ENCODE results near the gene EP400.

EP400 gene

DNA sequence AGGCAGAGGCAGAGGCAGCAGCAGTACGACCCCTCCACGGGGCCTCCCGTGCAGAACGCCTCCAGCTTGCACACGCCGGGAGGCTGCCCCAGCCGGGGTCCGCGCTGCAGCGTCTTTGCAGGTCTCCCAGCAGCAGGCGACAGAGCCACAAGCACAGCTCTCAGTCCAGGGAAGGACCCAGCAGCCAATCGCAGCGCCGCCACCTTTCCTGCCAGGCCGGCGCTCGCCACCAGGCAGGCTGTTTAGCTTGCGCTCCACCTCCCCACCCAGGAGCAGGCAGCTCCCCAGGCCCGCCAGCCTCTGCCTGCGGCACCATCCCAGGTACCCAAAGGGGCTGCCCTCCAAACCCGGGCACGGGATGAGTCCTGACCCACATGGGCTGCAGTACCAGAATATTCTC, 169.1 kb downstream of the EP400 start:
- no peak overlapping the region for H3K4me3 ChIP-seq (ENCODE audit: low read depth in 1 of 5, low read length in 5 of 5)
- H3K27me3 ChIP-seq (ENCODE audit: control insufficient read depth in 5 of 5, insufficient read depth in 4 of 5, low read length in 5 of 5), result no peaks in the 10 kb centered on the region
- H3K9ac ChIP-seq (ENCODE audit: low read length in 5 of 5), result no peak overlapping the region
- H3K9me3 ChIP-seq (ENCODE audit: control insufficient read depth in 5 of 5, low read length in 5 of 5), result no peaks in the 10 kb centered on the region
- no peak overlapping the region for H3K27ac ChIP-seq (ENCODE audit: low read depth, low read length)
- peaks cover 8 to 88% (median 66%) of the 10 kb centered on the region in 5 donors for H3K36me3 ChIP-seq (ENCODE audit: control insufficient read depth in 5 of 5, insufficient read depth in 5 of 5, low read length in 5 of 5)
- H3K4me1 ChIP-seq (ENCODE audit: control insufficient read depth in 5 of 5, insufficient read depth in 5 of 5, low read length in 5 of 5), result no peaks in the 10 kb centered on the region

DNA sequence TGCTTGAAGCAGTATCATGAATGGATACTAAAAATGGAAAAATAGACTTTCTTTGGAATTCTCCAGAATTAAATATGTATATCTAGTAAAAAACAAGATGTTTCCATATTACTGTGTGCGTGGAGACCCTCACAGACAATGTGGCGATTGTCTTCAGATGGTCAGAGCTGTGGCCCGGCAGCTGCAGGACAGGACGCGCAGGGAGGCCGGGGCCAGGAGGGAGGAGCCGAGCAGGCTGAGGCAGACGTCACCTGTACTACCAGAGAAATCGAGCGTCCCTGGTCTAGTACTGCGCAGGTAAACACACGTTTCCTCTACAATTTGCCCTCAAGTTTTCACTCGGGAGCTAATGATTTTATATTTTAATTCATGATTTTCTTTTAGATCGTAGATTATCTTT, 171.5 kb downstream of the EP400 start:
- Histone ChIP-seq H3K4me3 (ENCODE audit: low read depth in 1 of 5, low read length in 5 of 5) (no peak overlapping the region), H3K27ac (ENCODE audit: low read depth, low read length) (no peak overlapping the region), H3K9me3 (ENCODE audit: control insufficient read depth in 5 of 5, low read length in 5 of 5) (no peaks in the 10 kb centered on the region), H3K4me1 (ENCODE audit: control insufficient read depth in 5 of 5, insufficient read depth in 5 of 5, low read length in 5 of 5) (no peaks in the 10 kb centered on the region), H3K9ac (ENCODE audit: low read length in 5 of 5) (no peak overlapping the region), H3K36me3 (ENCODE audit: control insufficient read depth in 5 of 5, insufficient read depth in 5 of 5, low read length in 5 of 5) (peaks cover 8 to 87% (median 70%) of the 10 kb centered on the region in 5 donors), H3K27me3 (ENCODE audit: control insufficient read depth in 5 of 5, insufficient read depth in 4 of 5, low read length in 5 of 5) (no peaks in the 10 kb centered on the region)

DNA sequence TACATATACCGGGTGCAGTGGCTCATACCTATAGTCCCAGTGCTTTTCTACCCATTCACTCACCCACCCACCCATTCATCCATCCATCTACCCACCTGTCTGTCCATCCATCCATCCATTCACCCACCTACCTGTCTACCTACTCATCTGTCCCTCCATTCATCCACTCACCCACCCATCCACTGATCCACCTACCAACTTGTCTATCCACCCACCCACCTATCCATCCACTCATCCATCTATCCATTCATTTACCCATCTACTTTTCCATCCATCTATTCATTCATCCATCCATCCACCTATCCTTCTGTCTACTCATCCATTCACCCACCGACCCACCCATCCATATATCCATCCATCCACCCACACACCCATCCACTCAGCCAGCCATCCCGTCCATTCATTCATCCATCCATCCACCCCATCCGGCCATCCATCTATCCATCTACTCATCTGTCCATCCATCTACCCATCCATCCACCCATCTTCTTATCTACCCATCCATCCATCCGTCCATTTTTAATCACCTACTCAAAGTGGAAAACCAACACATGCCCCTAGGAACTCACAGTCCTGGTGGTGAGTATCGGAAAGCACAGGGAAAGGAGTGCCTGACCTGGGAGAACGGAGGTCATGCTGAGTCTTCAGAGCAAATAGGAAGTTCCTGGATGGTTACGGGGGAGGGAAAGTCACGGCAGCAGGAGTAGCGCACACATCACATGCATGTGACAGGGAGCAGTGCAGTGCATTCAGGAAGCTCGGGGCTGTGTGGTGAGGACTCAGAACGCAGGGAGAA, 174.4 kb downstream of the EP400 start:
- peaks cover 8 to 83% (median 66%) of the 10 kb centered on the region in 5 donors for H3K36me3 ChIP-seq (ENCODE audit: control insufficient read depth in 5 of 5, insufficient read depth in 5 of 5, low read length in 5 of 5)
- H3K27me3 ChIP-seq (ENCODE audit: control insufficient read depth in 5 of 5, insufficient read depth in 4 of 5, low read length in 5 of 5), result no peaks in the 10 kb centered on the region
- peaks cover 0 to 2% (median 0%) of the 10 kb centered on the region in 5 donors for H3K9me3 ChIP-seq (ENCODE audit: control insufficient read depth in 5 of 5, low read length in 5 of 5)
- no peak overlapping the region for H3K4me3 ChIP-seq (ENCODE audit: low read depth in 1 of 5, low read length in 5 of 5)
- no peak overlapping the region for H3K27ac ChIP-seq (ENCODE audit: low read depth, low read length)
- H3K9ac ChIP-seq (ENCODE audit: low read length in 5 of 5), result no peak overlapping the region
- H3K4me1 ChIP-seq (ENCODE audit: control insufficient read depth in 5 of 5, insufficient read depth in 5 of 5, low read length in 5 of 5), result no peaks in the 10 kb centered on the region

DNA sequence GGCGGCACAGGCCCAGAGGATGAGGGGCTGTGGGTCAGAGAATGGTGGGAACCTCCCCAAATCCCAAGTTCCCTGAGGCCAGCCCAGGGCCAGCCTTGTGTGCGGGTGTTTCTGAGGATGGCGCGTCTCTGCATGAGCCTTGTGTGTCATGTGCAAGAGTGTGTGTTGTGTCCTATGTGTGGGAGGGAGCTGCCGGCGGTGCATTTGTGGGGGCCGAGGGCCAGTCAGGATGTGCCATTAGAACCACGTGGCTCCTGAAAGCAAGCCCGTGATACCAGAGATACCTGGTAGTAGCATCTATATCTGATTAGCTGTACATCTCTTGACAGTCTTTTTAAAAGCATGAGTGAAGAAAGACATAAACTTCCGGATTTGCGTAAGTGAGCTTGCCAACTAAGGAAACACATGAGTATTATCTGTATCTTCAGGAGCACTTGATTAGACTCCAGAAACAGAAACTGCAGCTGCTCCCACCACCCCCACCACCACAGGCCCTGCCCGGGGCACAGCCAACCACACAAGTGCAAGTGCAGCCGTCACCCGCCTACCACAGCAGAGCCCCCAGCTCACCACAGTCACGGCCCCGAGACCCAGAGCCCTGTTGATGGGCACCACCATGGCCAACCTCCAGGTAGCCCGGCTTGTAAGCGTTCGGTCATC, 175.2 kb downstream of the EP400 start:
- H3K36me3 ChIP-seq (ENCODE audit: control insufficient read depth in 5 of 5, insufficient read depth in 5 of 5, low read length in 5 of 5), result peaks cover 8 to 84% (median 66%) of the 10 kb centered on the region in 5 donors

DNA sequence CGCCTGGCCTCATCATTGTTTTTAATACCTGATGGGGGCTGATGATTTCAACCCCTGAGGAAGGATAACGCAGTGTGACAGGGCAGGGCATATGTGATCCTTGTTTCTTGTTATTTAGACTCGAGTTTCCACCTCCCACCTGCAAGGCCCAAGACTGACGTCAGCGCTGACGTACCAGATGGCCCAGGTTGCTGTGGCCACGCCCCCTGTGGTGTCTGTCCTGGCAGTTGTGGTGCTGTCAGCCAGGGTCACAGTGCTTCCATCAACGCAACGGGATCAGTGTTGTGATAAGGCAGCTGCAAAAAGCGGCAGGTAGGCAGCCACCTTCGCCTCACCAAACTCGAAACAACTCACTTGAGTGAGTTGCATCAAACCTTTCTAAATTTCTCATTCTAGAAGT, 176.0 kb downstream of the EP400 start:
- Histone ChIP-seq H3K27me3 (ENCODE audit: control insufficient read depth in 5 of 5, insufficient read depth in 4 of 5, low read length in 5 of 5) (no peaks in the 10 kb centered on the region), H3K9me3 (ENCODE audit: control insufficient read depth in 5 of 5, low read length in 5 of 5) (peaks cover 0 to 2% (median 0%) of the 10 kb centered on the region in 5 donors), H3K36me3 (ENCODE audit: control insufficient read depth in 5 of 5, insufficient read depth in 5 of 5, low read length in 5 of 5) (peaks cover 8 to 83% (median 64%) of the 10 kb centered on the region in 5 donors), H3K9ac (ENCODE audit: low read length in 5 of 5) (no peak overlapping the region), H3K4me3 (ENCODE audit: low read depth in 1 of 5, low read length in 5 of 5) (no peak overlapping the region), H3K4me1 (ENCODE audit: control insufficient read depth in 5 of 5, insufficient read depth in 5 of 5, low read length in 5 of 5) (no peaks in the 10 kb centered on the region), H3K27ac (ENCODE audit: low read depth, low read length) (no peak overlapping the region)

More for the DNA sequence above, 175.2 kb downstream of the EP400 start:
- H3K9ac ChIP-seq (ENCODE audit: low read length in 5 of 5), result no peak overlapping the region
- H3K4me1 ChIP-seq (ENCODE audit: control insufficient read depth in 5 of 5, insufficient read depth in 5 of 5, low read length in 5 of 5), result no peaks in the 10 kb centered on the region
- no peak overlapping the region for H3K27ac ChIP-seq (ENCODE audit: low read depth, low read length)
- peaks cover 0 to 2% (median 0%) of the 10 kb centered on the region in 5 donors for H3K9me3 ChIP-seq (ENCODE audit: control insufficient read depth in 5 of 5, low read length in 5 of 5)
- H3K27me3 ChIP-seq (ENCODE audit: control insufficient read depth in 5 of 5, insufficient read depth in 4 of 5, low read length in 5 of 5), result no peaks in the 10 kb centered on the region
- no peak overlapping the region for H3K4me3 ChIP-seq (ENCODE audit: low read depth in 1 of 5, low read length in 5 of 5)

DNA sequence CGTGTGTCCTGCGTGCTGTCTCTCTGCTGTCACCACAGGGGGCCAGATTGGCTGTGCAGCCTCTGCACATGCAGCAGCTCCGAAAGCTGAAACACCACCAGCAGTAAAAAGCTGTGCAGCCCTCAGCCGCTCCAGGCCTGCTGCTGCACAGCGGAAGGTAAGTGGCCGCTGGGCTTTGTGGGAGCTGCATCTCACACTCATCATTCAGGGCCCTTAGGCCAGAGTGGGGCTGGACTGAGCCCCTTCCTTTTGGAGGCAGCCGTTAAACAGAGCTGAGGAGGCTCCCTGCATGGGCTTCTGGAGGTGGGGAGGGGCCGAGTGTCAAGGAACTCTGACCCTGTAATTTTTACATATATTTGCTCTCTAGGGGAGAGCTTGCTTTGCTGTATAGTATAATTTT, 177.3 kb downstream of the EP400 start:
- Histone ChIP-seq H3K4me3 (ENCODE audit: low read depth in 1 of 5, low read length in 5 of 5) (no peak overlapping the region), H3K27ac (ENCODE audit: low read depth, low read length) (no peak overlapping the region), H3K9me3 (ENCODE audit: control insufficient read depth in 5 of 5, low read length in 5 of 5) (peaks cover 0 to 2% (median 0%) of the 10 kb centered on the region in 5 donors), H3K36me3 (ENCODE audit: control insufficient read depth in 5 of 5, insufficient read depth in 5 of 5, low read length in 5 of 5) (peaks cover 5 to 71% (median 50%) of the 10 kb centered on the region in 5 donors), H3K27me3 (ENCODE audit: control insufficient read depth in 5 of 5, insufficient read depth in 4 of 5, low read length in 5 of 5) (no peaks in the 10 kb centered on the region), H3K4me1 (ENCODE audit: control insufficient read depth in 5 of 5, insufficient read depth in 5 of 5, low read length in 5 of 5) (no peaks in the 10 kb centered on the region), H3K9ac (ENCODE audit: low read length in 5 of 5) (no peak overlapping the region)

DNA sequence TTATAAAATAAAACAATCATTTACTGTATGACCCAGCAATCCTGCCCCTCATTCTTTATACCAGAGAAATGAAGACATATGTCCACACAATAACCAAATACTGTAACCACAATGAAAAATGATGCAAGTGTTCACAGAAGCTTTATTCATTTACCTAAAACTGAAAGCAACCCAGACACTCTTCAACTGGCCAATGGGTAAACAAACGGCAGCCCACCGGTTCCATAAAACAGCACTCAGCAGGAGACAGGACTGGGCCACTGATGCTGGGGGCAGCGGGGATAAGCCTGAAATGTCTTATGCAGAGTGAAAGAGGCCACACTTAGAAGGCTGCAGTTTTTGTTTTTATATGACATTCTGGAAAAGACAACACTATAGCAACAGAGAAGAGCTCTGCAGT, 179.3 kb downstream of the EP400 start:
- Histone ChIP-seq H3K9me3 (ENCODE audit: control insufficient read depth in 5 of 5, low read length in 5 of 5) (peaks cover 0 to 2% (median 0%) of the 10 kb centered on the region in 5 donors), H3K4me1 (ENCODE audit: control insufficient read depth in 5 of 5, insufficient read depth in 5 of 5, low read length in 5 of 5) (no peaks in the 10 kb centered on the region), H3K9ac (ENCODE audit: low read length in 5 of 5) (no peak overlapping the region), H3K27ac (ENCODE audit: low read depth, low read length) (no peak overlapping the region), H3K27me3 (ENCODE audit: control insufficient read depth in 5 of 5, insufficient read depth in 4 of 5, low read length in 5 of 5) (no peaks in the 10 kb centered on the region), H3K36me3 (ENCODE audit: control insufficient read depth in 5 of 5, insufficient read depth in 5 of 5, low read length in 5 of 5) (peaks cover 5 to 58% (median 44%) of the 10 kb centered on the region in 5 donors), H3K4me3 (ENCODE audit: low read depth in 1 of 5, low read length in 5 of 5) (no peak overlapping the region)

DNA sequence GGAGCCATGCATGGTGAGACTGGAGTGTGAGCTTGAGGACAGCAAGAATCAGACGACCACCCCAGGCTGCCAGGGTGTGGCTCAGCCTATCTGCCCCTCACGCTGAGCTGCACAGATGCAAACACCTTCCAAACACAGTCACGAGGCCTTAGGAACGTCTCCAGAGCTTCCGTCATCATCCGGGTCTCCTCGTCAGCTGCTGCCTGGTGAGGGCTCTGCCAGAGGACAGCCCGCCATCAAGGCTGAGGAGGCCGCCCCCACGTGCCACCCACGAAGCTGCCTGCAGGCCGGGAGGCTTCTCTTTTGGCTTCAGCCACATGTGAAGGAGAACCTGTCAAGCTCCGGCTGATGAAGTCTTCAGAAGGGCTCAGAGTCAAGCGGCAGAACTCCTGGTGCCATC, 180.9 kb downstream of the EP400 start:
- H3K9ac ChIP-seq (ENCODE audit: low read length in 5 of 5), result no peak overlapping the region
- no peaks in the 10 kb centered on the region for H3K27me3 ChIP-seq (ENCODE audit: control insufficient read depth in 5 of 5, insufficient read depth in 4 of 5, low read length in 5 of 5)
- peaks cover 5 to 41% (median 27%) of the 10 kb centered on the region in 5 donors for H3K36me3 ChIP-seq (ENCODE audit: control insufficient read depth in 5 of 5, insufficient read depth in 5 of 5, low read length in 5 of 5)
- H3K9me3 ChIP-seq (ENCODE audit: control insufficient read depth in 5 of 5, low read length in 5 of 5), result peaks cover 0 to 2% (median 0%) of the 10 kb centered on the region in 5 donors
- H3K27ac ChIP-seq (ENCODE audit: low read depth, low read length), result no peak overlapping the region
- H3K4me3 ChIP-seq (ENCODE audit: low read depth in 1 of 5, low read length in 5 of 5), result no peak overlapping the region
- H3K4me1 ChIP-seq (ENCODE audit: control insufficient read depth in 5 of 5, insufficient read depth in 5 of 5, low read length in 5 of 5), result no peaks in the 10 kb centered on the region
